ENCODE measurements around the gene TPCN1. TPM values are rescaled to one million over a fixed set of nuclear protein-coding genes. Genes with fewer than 3 reads are reported as not detected.
"Not testable (repeated sequence)": the region's sequence is repeated elsewhere in the genome, so short reads cannot be mapped to it uniquely, and the experiment has no call there.

TPCN1 gene
- total RNA-seq, 4 donors from 2014 or later: 85.1 to 1,315 (median 121) TPM

DNA sequence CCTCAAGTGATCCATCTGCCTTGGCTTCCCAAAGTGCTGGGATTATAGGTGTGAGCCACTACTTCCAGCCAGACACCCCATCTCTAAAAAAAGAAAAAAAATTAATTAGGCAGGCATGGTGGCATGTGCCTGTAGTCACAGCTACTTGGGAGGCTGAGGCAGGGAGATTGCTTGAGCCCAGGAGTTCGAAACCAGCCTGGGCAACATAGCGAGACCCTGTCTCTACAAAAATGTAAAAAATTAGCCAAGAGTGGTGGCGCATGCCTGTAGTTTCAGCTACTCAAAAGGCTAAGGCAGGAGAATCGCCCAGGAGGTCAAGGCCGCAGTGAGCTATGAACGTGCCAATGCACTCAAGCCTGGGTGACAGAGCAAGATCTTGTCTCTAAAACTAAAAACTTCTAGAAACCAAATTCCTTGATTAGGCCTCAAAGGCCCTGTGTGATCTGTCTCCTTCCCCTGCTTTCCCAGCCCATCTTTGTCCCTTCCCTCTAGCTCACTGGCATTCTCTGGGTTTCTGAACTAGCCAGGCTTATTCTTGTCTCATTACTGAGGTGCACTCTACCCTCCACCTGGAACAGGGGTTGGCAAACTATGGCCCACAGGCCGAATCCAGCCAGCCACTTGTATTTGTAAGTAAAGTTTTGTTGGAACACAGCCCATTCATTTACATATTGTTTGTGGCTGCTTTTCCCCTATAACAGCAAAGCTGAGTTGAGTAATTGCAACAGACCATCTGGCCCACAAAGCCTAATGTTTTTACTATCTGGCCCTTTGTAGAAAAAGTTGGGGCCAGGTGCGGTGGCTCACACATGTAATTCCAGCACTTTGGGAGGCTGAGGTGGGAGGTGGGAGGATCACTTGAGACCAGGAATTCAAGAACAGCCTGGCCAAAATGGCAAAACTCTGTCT, 17.2 kb upstream of the TPCN1 start:
- Histone ChIP-seq H3K9me3 (no peaks in the 10 kb centered on the region), H3K36me3 (no peaks in the 10 kb centered on the region), H3K4me1 (peaks cover 0 to 14% (median 0%) of the 10 kb centered on the region in 4 donors), H3K27ac (no peak overlapping the region), H3K27me3 (no peaks in the 10 kb centered on the region), H3K4me3 (no peak overlapping the region)
- in situ Hi-C loops (cut with MboI; ENCODE audit: low pct_ligation_motif_present in 1 of 4, low pct_unique_long_range_greater_than_20kb in 1 of 4, low sequenced_read_pairs in 3 of 4): no loop called here
- DNase-seq: no peak
- no peak for TF ChIP-seq POLR2AphosphoS5 (IDR thresholded peaks at IDR 0.05)
- no peak for TF ChIP-seq POLR2A (IDR thresholded peaks at IDR 0.05)
- no peak for TF ChIP-seq CTCF (IDR thresholded peaks at IDR 0.05)
- TF ChIP-seq EP300 (IDR thresholded peaks at IDR 0.05; ENCODE audit: low read depth): no peak
- WGBS, 2 donors (ENCODE audit: low coverage in 1 of 2): 85 to 86% methylated on average over 6 to 8 of the region's 8 CpGs
- intact Hi-C loops (cut with DNase I; ENCODE audit: low total_unique reads): no loop called here

DNA sequence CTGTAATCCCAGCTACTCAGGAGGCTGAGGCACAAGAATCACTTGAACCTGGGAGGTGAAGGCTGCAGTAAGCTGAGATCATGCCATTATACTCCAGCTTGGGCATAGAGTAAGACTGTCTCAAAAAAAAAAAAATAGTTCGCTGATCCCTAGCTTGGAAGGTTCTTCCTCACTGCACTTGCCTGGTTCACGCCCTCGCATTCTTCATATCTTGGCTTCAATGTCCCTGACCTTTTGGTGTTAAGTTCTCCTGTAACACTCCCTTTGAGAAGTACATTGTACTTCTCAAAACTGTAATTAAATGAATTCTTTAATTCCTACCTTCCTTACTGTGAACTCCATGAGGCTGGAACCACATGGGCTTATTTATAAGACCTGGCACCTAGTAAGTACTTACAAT, 16.5 kb upstream of the TPCN1 start:
- in situ Hi-C loops (cut with MboI; ENCODE audit: low pct_ligation_motif_present in 1 of 4, low pct_unique_long_range_greater_than_20kb in 1 of 4, low sequenced_read_pairs in 3 of 4): no loop called here
- intact Hi-C loops (cut with DNase I; ENCODE audit: low total_unique reads): no loop called here
- no peak overlapping the region for H3K27ac ChIP-seq
- WGBS, 2 donors (ENCODE audit: low coverage in 1 of 2): 80 to 86% methylated on average over 1 to 3 of the region's 3 CpGs
- no peaks in the 10 kb centered on the region for H3K27me3 ChIP-seq
- peaks cover 0 to 21% (median 0%) of the 10 kb centered on the region in 4 donors for H3K4me1 ChIP-seq
- H3K4me3 ChIP-seq: no peak overlapping the region
- no peaks in the 10 kb centered on the region for H3K9me3 ChIP-seq
- no peaks in the 10 kb centered on the region for H3K36me3 ChIP-seq
- TF ChIP-seq EP300 (IDR thresholded peaks at IDR 0.05; ENCODE audit: low read depth) (no peak), POLR2AphosphoS5 (IDR thresholded peaks at IDR 0.05) (no peak), POLR2A (IDR thresholded peaks at IDR 0.05) (no peak), CTCF (IDR thresholded peaks at IDR 0.05) (no peak)
- DNase-seq: no peak

DNA sequence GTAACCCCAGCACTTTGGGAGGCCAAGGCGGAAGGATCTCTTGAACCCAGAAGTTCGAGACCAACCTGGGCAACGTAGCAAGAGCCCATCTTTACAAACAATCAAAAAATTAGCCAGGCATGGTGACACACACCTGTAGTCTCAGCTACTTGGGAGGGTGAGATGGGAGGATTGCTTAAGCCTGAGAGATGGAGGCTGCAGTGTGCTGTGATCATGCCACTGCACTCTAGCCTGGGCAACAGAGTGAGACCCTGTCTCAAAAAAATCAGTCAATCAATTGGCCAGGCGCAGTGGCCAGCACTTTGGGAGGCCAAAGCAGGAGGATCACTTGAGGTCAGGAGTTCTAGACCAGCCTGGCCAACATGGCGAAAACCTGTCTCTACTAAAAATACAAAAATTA, 14.5 kb upstream of the TPCN1 start:
- H3K36me3 ChIP-seq; in situ Hi-C loops (cut with MboI; ENCODE audit: low pct_ligation_motif_present in 1 of 4, low pct_unique_long_range_greater_than_20kb in 1 of 4, low sequenced_read_pairs in 3 of 4); H3K9me3 ChIP-seq; H3K4me3 ChIP-seq; intact Hi-C loops (cut with DNase I; ENCODE audit: low total_unique reads); H3K27me3 ChIP-seq; DNase-seq; H3K27ac ChIP-seq: not testable (repeated sequence)
- WGBS, 2 donors (ENCODE audit: low coverage in 1 of 2): 99% methylated on average over 5 of the region's 5 CpGs; no CpG with 5 or more reads in 1 of the 2 donors
- H3K4me1 ChIP-seq: peaks cover 0 to 21% (median 0%) of the 10 kb centered on the region in 4 donors

DNA sequence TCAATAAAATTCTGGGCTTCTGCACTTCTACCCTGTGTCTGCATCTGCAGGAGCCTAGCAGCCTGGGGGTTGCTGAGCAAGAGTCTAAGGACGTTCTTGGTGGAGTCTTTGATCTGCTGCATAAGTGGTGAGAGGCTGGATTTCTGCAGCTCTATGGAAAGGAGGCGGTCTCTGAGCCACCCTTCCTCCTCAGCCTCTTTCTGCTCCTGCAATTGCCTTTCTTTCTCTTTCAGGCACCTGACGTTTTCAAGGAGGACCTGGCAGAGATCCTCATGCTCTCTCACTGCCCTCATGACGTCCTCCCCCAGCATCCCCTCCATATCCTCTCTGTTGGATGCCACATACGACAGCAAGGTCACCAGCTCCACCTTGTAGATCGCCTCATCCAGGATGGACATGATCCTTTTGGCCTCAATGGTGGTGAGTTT, 13.6 kb upstream of the TPCN1 start:
- intact Hi-C loops (cut with DNase I; ENCODE audit: low total_unique reads): no loop called here
- Histone ChIP-seq H3K27me3 (no peaks in the 10 kb centered on the region), H3K9me3 (no peaks in the 10 kb centered on the region), H3K36me3 (no peaks in the 10 kb centered on the region), H3K4me1 (peaks cover 0 to 21% (median 0%) of the 10 kb centered on the region in 4 donors), H3K27ac (peak overlapping the region; percentile 62 to 77 (median 66)), H3K4me3 (no peak overlapping the region)
- DNase-seq: no peak
- 73% methylated on average over 6 of the region's 6 CpGs; no CpG with 5 or more reads in 1 of the 2 donors for WGBS, 2 donors (ENCODE audit: low coverage in 1 of 2)
- in situ Hi-C loops (cut with MboI; ENCODE audit: low pct_ligation_motif_present in 1 of 4, low pct_unique_long_range_greater_than_20kb in 1 of 4, low sequenced_read_pairs in 3 of 4): no loop called here
- TF ChIP-seq CTCF (IDR thresholded peaks at IDR 0.05) (no peak), EP300 (IDR thresholded peaks at IDR 0.05; ENCODE audit: low read depth) (no peak), POLR2A (IDR thresholded peaks at IDR 0.05) (no peak), POLR2AphosphoS5 (IDR thresholded peaks at IDR 0.05) (no peak)

Data from transverse colon (tissue), 4 donors.